Dendritic cell treated with granulocyte-macrophage colony-stimulating factor and Interleukin-4, amounts not matched to agents 40 ng/mL and 50 ng/mL, for 4 days (primary cell): ENCODE measurements around the gene SCRT2.

ENCODE experiments used
- H3K27ac Mint-ChIP-seq: one replicate; pipeline ENCODE4 v1.8.0; 2022; ENCODE audit warnings: mild to moderate bottlenecking, mixed read lengths
- H3K27me3 Mint-ChIP-seq: one replicate; pipeline ENCODE4 v1.8.0; 2022; ENCODE audit warnings: mild to moderate bottlenecking, mixed read lengths
- H3K36me3 Mint-ChIP-seq: one replicate; pipeline ENCODE4 v1.8.0; 2022; ENCODE audit warnings: low read depth, mixed read lengths
- H3K4me1 Mint-ChIP-seq: one replicate; pipeline ENCODE4 v1.8.0; 2022; ENCODE audit warnings: low read depth, mixed read lengths
- H3K4me3 Mint-ChIP-seq: one replicate; pipeline ENCODE4 v1.8.0; 2022; ENCODE audit warnings: mild to moderate bottlenecking, moderate library complexity, mixed read lengths
- H3K9me3 Mint-ChIP-seq: one replicate; pipeline ENCODE4 v1.8.0; 2022; ENCODE audit warnings: mixed read lengths
- intact Hi-C: fragments of 100-400 bp; cut with micrococcal nuclease; formaldehyde crosslinking; loops from one replicate; pipeline ENCODE4 v1.15.0; 2022

SCRT2 gene

DNA sequence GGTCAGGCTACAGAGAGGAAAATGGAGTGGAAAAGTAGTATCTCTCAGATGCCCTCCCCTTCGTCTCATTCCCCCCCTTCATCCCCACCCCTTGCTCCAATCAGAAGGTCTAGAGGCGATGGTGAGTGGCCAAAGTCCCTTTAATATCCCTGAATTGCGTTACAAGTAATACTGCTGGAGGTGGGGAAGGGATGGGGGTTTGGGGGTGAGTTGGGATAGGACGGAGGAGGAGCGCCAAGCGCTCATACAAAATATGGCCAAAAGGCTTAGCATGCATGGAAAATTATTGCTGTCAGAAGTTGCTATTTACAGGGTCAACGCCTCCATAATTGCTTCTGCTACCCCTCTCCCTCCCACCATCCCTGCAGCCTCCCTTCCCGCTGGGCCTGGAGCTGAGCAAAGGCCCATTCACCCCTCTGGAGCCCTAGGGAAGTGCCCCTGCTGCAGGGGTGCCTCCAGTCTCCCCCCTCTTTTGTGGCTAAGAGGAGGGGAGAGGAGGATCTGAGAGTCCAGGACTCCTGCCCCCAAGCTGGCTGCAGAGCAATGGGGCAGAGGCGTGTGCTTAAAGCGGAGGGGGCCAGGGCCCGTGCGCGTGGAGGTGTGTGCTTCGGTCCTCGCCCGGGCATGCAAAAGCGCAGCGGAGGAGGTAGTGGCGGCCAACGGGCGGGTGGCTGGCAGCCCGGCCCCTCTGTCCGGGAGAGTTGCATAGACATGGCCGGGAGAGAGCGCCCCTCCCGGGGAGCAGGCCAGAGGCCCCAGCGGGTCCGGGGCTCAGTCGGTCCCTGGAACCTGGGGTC is 13.9 kb downstream of the SCRT2 start:
- Mint-ChIP-seq H3K27me3 (peaks cover 33% of the 10 kb centered on the region), H3K9me3 (no peaks in the 10 kb centered on the region), H3K27ac (peak overlapping the region; percentile 90), H3K4me3 (peak overlapping the region; percentile 73), H3K36me3 (peaks cover 6% of the 10 kb centered on the region), H3K4me1 (peaks cover 86% of the 10 kb centered on the region)
- intact Hi-C loops, result no loop called here

DNA sequence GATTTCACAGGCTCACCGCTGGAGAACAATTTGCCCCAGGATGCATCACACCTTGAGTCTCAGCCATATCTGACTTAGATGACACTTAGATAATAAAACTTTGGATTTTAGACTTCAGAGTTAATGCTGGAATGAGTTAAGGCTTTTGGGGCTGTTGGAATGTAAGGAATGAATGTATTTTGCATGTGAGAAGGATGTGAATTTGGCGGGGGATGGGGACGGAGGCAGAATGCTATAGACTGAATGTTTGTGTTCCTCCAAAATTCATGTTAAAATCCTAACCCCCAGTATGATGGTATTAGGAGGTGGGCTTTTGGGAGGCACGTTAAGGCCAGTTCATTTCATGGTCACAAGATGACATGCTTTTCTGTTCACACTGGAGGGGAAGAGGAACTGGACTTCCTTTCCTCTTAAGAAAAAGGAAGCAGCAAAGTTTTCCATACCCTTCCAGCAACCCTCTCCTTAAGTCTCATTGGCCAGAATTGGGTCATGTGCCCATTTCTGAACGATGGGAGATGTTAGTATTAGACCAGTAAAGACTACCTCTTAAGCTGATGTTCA is 16.8 kb downstream of the SCRT2 start:
- peaks cover 13% of the 10 kb centered on the region for H3K27me3 Mint-ChIP-seq
- H3K36me3 Mint-ChIP-seq, result peaks cover 6% of the 10 kb centered on the region
- H3K27ac Mint-ChIP-seq, result peak overlapping the region; percentile 90
- intact Hi-C loops, result no loop called here
- no peak overlapping the region for H3K4me3 Mint-ChIP-seq
- H3K4me1 Mint-ChIP-seq, result peaks cover 96% of the 10 kb centered on the region
- H3K9me3 Mint-ChIP-seq, result no peaks in the 10 kb centered on the region

DNA sequence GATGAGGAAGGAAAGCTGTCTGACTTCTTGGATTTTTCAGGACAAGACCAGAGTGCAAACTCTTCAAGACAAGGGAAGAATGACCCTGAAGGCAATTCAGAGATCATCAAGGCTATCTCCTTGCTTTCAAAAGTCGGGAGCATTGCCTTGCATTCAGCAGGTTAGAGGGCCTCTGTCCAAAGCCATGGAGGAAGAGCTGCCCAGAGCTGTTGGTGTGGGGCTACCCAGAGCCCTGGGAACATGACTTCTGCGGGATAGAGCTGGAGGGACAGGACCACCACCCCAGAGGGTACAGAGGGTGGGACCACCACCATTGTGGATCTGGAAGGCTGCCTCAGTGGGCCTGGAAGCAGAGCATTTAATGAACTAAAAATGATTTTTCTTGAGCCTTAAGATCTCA is 17.4 kb downstream of the SCRT2 start:
- Mint-ChIP-seq H3K4me3 (no peak overlapping the region), H3K27ac (peak overlapping the region; percentile 90), H3K36me3 (peaks cover 5% of the 10 kb centered on the region), H3K9me3 (no peaks in the 10 kb centered on the region), H3K4me1 (peaks cover 95% of the 10 kb centered on the region), H3K27me3 (peaks cover 6% of the 10 kb centered on the region)
- intact Hi-C loops, result no loop called here

DNA sequence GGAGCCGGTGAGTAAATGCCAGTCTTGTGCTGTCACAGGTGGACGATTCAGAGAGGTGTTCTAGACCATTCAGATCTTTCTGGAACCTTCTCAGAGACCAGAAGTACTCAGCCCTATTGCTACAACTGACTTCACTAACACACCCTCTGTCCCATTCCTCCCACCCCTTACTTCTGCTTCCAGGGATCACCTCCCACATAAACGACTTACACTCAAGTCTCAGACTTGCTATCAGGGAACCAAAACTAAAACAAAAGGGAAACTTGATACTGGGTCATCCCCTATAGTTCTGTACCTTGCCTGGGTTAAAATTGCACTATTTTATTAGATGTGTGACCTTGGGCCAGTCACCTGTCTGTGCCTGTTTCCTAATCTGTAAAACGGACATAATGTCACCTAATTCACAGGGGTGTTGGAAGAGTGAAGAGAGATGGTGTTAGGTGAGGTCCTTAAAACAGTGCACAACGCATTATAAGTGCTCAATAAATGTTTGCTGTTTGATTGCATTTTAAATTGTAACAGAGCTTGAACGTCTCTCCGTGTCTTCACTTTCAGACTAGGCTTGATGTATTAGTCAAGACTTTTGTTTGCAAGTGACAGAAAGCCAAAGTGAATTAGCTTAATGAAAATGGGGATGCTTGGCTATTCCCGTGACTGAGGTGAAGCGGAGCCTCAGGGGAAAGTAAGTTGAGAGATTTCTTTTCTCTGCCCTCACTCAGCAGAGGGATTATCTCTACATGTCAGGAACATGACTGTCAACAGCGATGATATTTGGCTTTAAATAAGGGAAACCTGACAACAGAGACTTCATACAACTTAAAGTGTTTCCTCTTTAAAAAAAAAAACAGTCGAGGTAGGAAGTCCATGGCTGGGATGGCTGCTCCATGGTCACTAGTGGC is 19.6 kb downstream of the SCRT2 start:
- peaks cover 90% of the 10 kb centered on the region for H3K4me1 Mint-ChIP-seq
- intact Hi-C loops, result no loop called here
- H3K4me3 Mint-ChIP-seq, result no peak overlapping the region
- H3K27ac Mint-ChIP-seq, result peak overlapping the region; percentile 90
- no peaks in the 10 kb centered on the region for H3K9me3 Mint-ChIP-seq
- H3K36me3 Mint-ChIP-seq, result peaks cover 14% of the 10 kb centered on the region
- no peaks in the 10 kb centered on the region for H3K27me3 Mint-ChIP-seq

DNA sequence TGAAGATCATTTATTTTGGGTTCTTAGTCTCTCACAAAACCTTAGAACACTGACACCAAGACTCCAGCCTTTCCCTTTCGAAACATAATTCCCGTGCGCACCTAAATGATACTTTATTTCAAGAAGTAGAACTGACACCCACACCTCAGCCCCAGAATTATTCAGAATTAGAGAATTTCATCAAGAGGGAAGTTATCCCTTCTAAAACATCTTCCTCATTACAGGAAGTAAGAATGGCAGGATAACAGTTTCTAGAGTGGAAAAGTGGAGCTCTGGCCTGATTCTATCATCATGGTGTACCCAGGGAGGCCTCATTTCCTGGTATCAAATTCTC is 21.2 kb downstream of the SCRT2 start:
- Mint-ChIP-seq H3K9me3 (no peaks in the 10 kb centered on the region), H3K27me3 (no peaks in the 10 kb centered on the region), H3K4me3 (peak overlapping the region; percentile 88), H3K36me3 (peaks cover 30% of the 10 kb centered on the region), H3K4me1 (peaks cover 90% of the 10 kb centered on the region), H3K27ac (peak overlapping the region; percentile 90)
- intact Hi-C loops, result loop anchor here (5.0 kb wide), 2 partner anchors 83 to 178 kb away; partner anchors contain the start of gene FAM110A

DNA sequence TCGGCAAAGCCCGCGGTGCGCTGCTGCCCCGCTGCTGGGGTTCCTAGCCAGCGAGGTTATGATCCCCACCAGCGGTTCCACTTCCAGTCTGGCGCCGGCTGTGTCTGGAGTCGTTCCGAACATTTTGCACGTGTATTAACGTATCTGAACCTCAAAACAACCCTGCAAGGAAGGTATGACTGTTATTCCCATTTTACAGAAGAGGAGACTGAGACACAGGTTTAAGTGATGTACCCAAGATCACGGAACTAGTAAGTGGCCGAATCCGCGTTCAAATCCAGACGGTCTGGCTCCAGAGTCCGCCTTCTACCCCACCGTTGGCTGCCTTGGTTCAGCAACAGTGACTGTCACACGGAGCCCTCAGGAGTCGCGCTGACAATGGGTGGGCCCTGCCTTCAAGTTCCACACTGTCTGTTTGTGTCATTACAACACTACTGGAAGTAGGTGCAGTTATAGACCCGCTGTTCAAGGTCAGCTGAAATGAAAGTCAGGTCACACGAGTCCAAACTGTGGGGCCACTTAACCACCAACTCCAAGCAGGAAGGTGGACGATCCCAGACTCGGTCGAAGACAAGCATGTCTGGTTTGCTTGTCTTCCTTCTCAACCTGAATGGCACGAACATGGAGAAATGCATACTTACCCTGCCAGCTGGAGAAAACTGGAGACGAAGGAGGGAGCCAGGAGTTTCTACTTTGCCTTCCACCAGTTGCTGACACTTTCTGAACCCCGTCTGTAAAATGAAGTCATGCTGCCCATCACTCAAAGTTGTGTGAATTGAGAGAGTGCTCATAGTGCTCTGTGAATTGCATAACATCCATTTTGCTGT is 21.8 kb downstream of the SCRT2 start:
- peak overlapping the region; percentile 90 for H3K27ac Mint-ChIP-seq
- no peaks in the 10 kb centered on the region for H3K27me3 Mint-ChIP-seq
- intact Hi-C loops, result loop anchor here (2.0 to 5.0 kb wide), 3 partner anchors 13 to 178 kb away; partner anchors contain the start of gene FAM110A
- H3K4me1 Mint-ChIP-seq, result peaks cover 90% of the 10 kb centered on the region
- H3K9me3 Mint-ChIP-seq, result no peaks in the 10 kb centered on the region
- H3K4me3 Mint-ChIP-seq, result peak overlapping the region; percentile 88
- peaks cover 36% of the 10 kb centered on the region for H3K36me3 Mint-ChIP-seq

DNA sequence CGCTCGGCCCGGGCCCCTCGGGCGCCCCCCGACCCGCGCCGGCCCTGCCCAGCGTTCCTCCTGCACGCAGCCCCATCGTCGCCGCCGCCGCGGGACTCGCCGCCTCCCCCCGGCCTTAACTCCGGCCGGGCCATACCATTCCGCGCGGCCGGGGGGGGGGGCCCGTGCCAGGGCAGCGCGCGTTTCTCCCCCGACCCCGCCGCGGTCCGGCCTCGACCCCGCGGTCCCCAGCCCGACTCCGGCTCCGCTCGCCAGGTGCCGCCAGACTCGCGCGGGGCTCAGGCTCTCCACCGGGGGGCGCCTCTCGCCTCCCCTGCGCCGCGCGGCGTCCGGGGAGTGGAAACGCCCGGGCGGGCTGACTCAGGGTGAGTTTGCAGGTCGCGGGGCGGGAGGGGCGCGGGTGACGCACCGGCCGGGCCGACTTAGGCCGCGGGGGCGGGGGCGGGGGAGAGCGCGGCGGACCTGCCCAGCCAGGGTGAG is 22.5 kb downstream of the SCRT2 start, which contains the start of gene SRXN1:
TSS of gene SRXN1 (minus strand) at position 91 of the 480 bp plus-strand sequence. CDS start at position 76, 15 bp downstream.
- Mint-ChIP-seq H3K36me3 (peaks cover 42% of the 10 kb centered on the region), H3K9me3 (no peaks in the 10 kb centered on the region), H3K27ac (peak within 1 kb of the TSS; percentile 90), H3K4me1 (peaks cover 88% of the 10 kb centered on the region), H3K4me3 (peak within 1 kb of the TSS; percentile 88), H3K27me3 (no peaks in the 10 kb centered on the region)
- intact Hi-C loops, result loop anchor here (2.0 to 5.0 kb wide), 3 partner anchors 14 to 179 kb away; partner anchors contain the start of gene FAM110A

DNA sequence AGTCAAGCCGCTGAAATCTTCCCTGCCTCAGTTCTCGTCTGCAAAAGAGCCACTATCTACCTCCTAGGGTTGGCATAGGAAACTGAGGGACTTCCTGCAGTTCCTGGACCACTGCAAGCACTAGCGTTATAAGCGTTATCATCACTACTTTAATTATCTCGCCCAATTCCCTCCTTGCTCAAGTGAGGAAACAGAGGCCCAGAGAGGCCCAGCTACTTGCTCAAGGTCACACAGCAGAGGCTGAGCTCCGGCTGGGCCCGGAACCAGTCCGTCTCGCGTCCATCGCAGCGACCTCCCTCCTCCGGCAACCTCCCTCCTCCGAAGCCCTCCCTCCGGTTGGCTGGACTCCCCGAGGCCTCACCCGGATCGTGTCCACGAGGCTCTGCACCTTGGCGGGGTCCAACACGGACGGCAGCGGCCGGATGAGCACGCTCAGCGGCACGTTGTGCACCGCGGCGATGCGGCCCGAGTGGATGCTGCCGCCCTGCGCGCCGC is 22.9 kb downstream of the SCRT2 start:
- Mint-ChIP-seq H3K36me3 (peaks cover 47% of the 10 kb centered on the region), H3K9me3 (no peaks in the 10 kb centered on the region), H3K27me3 (no peaks in the 10 kb centered on the region), H3K4me3 (peak overlapping the region; percentile 88), H3K27ac (peak overlapping the region; percentile 90), H3K4me1 (peaks cover 88% of the 10 kb centered on the region)
- intact Hi-C loops, result loop anchor here (2.0 to 5.0 kb wide), 3 partner anchors 14 to 180 kb away; partner anchors contain the start of gene FAM110A

DNA sequence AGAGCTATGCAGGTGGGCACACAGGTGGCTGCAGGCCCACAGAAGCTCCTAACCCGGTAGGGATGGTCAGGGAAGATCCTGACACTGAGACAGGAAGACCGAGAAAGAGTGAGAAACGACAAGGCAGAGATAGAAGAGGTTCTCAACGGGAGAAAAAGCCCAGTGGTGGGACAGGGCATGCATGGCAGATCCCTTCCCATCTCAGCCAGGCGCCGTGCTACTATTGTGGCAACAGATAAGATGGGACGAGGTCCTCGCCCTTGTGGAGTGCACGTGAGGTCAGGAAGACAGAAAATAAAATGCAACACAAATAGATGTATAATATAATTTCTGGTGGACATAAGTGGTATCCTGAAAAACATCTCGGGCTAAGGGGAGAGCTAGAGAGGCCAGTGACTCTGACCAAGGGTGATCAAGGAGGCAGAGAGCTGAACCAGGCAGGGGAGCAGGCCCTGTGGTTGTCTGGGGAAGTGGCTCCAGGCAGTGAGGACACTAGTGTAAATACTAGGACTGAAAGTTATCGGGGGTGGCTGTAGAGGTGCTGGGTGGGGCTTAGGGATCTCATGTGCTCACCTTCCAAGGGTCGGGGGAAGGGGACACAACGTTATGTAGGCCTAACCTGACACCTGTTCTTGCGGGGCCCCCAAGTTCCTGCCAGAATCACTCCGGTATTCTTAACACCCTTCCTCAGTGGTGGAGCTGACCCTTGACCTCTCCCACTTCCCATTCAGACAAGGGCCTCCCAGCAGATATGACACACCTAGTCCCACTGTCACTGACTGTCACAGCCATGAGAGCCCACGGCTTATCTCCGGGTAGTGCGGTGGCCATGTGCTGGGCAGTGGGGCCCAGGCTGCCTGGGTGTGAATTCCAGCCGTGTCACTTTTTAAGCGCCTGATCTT is 23.6 kb downstream of the SCRT2 start:
- Mint-ChIP-seq H3K9me3 (no peaks in the 10 kb centered on the region), H3K4me3 (peak overlapping the region; percentile 88), H3K4me1 (peaks cover 88% of the 10 kb centered on the region), H3K27ac (peak overlapping the region; percentile 90), H3K27me3 (no peaks in the 10 kb centered on the region), H3K36me3 (peaks cover 54% of the 10 kb centered on the region)
- intact Hi-C loops, result loop anchor here (2.0 to 5.0 kb wide), 3 partner anchors 15 to 180 kb away; partner anchors contain the start of gene FAM110A

DNA sequence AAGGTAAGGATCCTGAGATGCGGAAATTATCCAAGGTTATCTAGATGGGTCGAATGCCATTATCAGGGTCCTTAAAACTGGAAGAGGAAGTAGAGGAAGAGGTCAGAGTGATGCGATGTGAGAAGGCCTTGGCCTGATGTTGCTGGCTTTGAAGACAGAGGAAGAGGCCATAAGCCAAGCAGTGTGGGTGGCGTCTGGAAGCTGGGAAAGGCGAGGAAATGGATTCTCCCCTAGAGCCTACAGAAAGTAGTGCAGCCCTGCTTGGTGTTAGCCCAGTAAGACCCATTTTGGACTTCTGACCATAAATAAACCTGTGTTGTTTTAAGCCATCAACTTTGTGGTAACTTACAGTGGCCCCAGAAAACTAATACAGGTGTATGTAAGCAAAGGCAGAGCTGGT is 24.6 kb downstream of the SCRT2 start:
- Mint-ChIP-seq H3K27ac (peak overlapping the region; percentile 90), H3K36me3 (peaks cover 62% of the 10 kb centered on the region), H3K4me1 (peaks cover 84% of the 10 kb centered on the region), H3K4me3 (peak overlapping the region; percentile 88), H3K27me3 (no peaks in the 10 kb centered on the region), H3K9me3 (no peaks in the 10 kb centered on the region)
- intact Hi-C loops, result loop anchor here (5.0 kb wide), 2 partner anchors 86 to 181 kb away; partner anchors contain the start of gene FAM110A

DNA sequence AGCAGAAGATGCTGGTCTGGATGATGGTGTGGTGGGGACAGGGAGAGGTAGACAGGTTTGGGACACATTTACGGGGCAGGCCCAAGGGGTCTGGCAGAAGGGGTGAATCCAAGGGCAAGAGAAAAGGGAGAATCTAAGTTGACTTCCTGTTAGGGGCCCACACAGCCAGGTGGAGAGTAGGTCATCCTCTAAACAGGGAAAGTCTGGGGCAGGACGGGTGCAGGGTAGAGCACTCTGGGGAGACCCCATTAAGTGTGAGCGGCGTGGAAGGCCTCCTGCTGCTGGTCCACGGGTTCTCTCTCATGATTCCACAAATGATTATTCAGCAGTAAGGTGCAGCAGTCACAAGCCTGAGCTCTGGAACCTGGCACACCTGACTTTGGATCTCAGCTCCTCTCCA is 25.3 kb downstream of the SCRT2 start:
- no peaks in the 10 kb centered on the region for H3K9me3 Mint-ChIP-seq
- intact Hi-C loops, result loop anchor here (5.0 kb wide), 2 partner anchors 87 to 182 kb away; partner anchors contain the start of gene FAM110A
- H3K36me3 Mint-ChIP-seq, result peaks cover 64% of the 10 kb centered on the region
- H3K4me3 Mint-ChIP-seq, result no peak overlapping the region
- no peaks in the 10 kb centered on the region for H3K27me3 Mint-ChIP-seq
- H3K27ac Mint-ChIP-seq, result peak overlapping the region; percentile 90
- peaks cover 84% of the 10 kb centered on the region for H3K4me1 Mint-ChIP-seq

DNA sequence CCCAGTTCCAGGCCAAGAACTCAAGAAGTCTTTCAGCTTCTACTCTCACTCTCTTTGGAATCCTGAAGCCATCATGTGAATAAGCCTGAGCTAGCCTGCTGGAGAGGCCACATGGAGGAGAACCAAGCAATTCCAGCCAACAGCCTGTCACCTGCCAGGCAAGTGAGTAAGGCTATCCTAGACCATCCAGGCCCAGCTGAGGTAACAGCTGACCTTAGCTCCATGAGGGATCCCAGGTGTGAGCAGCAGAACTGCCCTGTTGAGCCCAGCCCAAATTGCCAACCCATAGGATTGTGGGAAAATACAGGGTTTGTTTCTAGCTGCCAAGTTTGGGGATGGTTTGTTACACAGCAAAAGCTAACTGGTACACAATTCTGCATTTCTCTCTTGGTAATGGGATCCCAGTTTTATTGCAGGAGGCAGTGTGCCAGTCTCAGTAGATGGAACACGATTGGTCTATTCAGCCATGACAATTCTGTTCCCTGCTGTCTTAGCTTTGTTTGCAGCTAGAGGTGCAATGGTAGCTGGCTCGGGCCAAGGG is 28.1 kb downstream of the SCRT2 start:
- H3K27ac Mint-ChIP-seq, result peak overlapping the region; percentile 41
- H3K9me3 Mint-ChIP-seq, result no peaks in the 10 kb centered on the region
- intact Hi-C loops, result loop anchor here (10.0 kb wide), 1 partner anchor 293 kb away; no protein-coding TSS in a partner anchor

More for the DNA sequence above, 28.1 kb downstream of the SCRT2 start:
- peaks cover 66% of the 10 kb centered on the region for H3K4me1 Mint-ChIP-seq
- peaks cover 17% of the 10 kb centered on the region for H3K27me3 Mint-ChIP-seq
- H3K36me3 Mint-ChIP-seq, result peaks cover 70% of the 10 kb centered on the region
- no peak overlapping the region for H3K4me3 Mint-ChIP-seq
